IMR-90 (cell line): ENCODE measurements around the gene CCL13. TPM values are rescaled to one million over a fixed set of nuclear protein-coding genes. Genes with fewer than 3 reads are reported as not detected.

ENCODE experiments used
- ATAC-seq: fragments of 200-7000 bp; cut with Tn5 transposase; 2 replicates; pipeline ENCODE4 v1.9.1; 2020; ENCODE audit warnings: low read depth, mild to moderate bottlenecking, moderate library complexity
- BruUV-seq: library from RNA; stranded (reverse); fragments of 400-500 nt; replicated peaks from 2 replicates; lab custom pipeline; 2021; lab: Mats Ljungman, UMichigan
- CTCF ChIA-PET: fragments of 300-600 bp; formaldehyde crosslinking; extraction: SDS; loops from one replicate; lab custom pipeline; 2021; ENCODE audit warnings: antibody characterized with exemption; lab: Yijun Ruan, JAX
- POLR2A ChIA-PET: fragments of 300-600 bp; sonication (Branson Sonifier 250); formaldehyde crosslinking; loops from one replicate; lab custom pipeline; 2022; ENCODE audit warnings: antibody characterized with exemption; ENCODE audit not compliant: unreplicated experiment; lab: Charles Lee
- DNase-seq: peaks from one replicate; pipeline ENCODE4 v3.0.0; 2013
- H2AFZ ChIP-seq: replicated peaks from 2 replicates; pipeline ENCODE3; 2013; ENCODE audit warnings: low read length, mild to moderate bottlenecking; ENCODE audit not compliant: poor library complexity
- H2AK5ac ChIP-seq: 2 replicates; pipeline ENCODE4 v1.6.1; 2013; ENCODE audit warnings: low read depth, low read length, inconsistent platforms
- H2AK9ac ChIP-seq: replicated peaks from 2 replicates; pipeline ENCODE3; 2013; ENCODE audit warnings: mild to moderate bottlenecking, low read depth, low read length, moderate library complexity; ENCODE audit not compliant: poor library complexity
- H2BK120ac ChIP-seq: 2 replicates; pipeline ENCODE4 v1.6.1; 2013; ENCODE audit warnings: low read depth, low read length, inconsistent platforms
- H2BK15ac ChIP-seq: 3 replicates; pipeline ENCODE4 v1.6.1; 2013; ENCODE audit warnings: low read depth, low read length, inconsistent platforms
- H2BK20ac ChIP-seq: 2 replicates; pipeline ENCODE4 v1.6.1; 2013; ENCODE audit warnings: low read depth, mild to moderate bottlenecking, inconsistent platforms, low read length, moderate library complexity
- H2BK5ac ChIP-seq: 2 replicates; pipeline ENCODE4 v1.6.1; 2013; ENCODE audit warnings: mild to moderate bottlenecking, low read depth, low read length, inconsistent platforms; ENCODE audit not compliant: poor library complexity, severe bottlenecking
- H3K14ac ChIP-seq: replicated peaks from 2 replicates; pipeline ENCODE4 v1.6.1; 2013; ENCODE audit warnings: low read depth, low read length, inconsistent platforms
- H3K18ac ChIP-seq: 2 replicates; pipeline ENCODE4 v1.6.1; 2013; ENCODE audit warnings: low read depth, low read length, control low read depth
- H3K23ac ChIP-seq: 2 replicates; pipeline ENCODE4 v1.6.1; 2013; ENCODE audit warnings: low read depth, low read length, inconsistent platforms
- H3K27ac ChIP-seq: 2 replicates; pipeline ENCODE4 v1.5.1; 2013; ENCODE audit warnings: mild to moderate bottlenecking, control low read depth, low read length; ENCODE audit not compliant: insufficient read depth
- H3K27me3 ChIP-seq: 2 replicates; pipeline ENCODE4 v1.6.1; 2013; ENCODE audit warnings: low read length; ENCODE audit not compliant: control insufficient read depth, insufficient read depth
- H3K36me3 ChIP-seq: 2 replicates; pipeline ENCODE4 v1.6.1; 2013; ENCODE audit warnings: low read length, mixed read lengths; ENCODE audit not compliant: control insufficient read depth, insufficient read depth
- H3K4ac ChIP-seq: 2 replicates; pipeline ENCODE4 v1.6.1; 2013; ENCODE audit warnings: low read depth, low read length, inconsistent platforms
- H3K4me1 ChIP-seq: 2 replicates; pipeline ENCODE4 v1.6.1; 2013; ENCODE audit warnings: low read length, mixed read lengths; ENCODE audit not compliant: control insufficient read depth, insufficient read depth
- H3K4me2 ChIP-seq: 2 replicates; pipeline ENCODE4 v1.6.1; 2013; ENCODE audit warnings: low read depth, mild to moderate bottlenecking, control low read depth, low read length, moderate library complexity
- H3K4me3 ChIP-seq: 2 replicates; pipeline ENCODE4 v1.5.1; 2013; ENCODE audit warnings: low read depth, mild to moderate bottlenecking, control low read depth, low read length, moderate library complexity; ENCODE audit not compliant: insufficient read depth
- H3K56ac ChIP-seq: 2 replicates; pipeline ENCODE4 v1.6.1; 2013; ENCODE audit warnings: low read length, inconsistent platforms; ENCODE audit not compliant: insufficient read depth; ENCODE audit errors: extremely low read depth
- H3K79me1 ChIP-seq, 2 experiments: 2 replicates each; pipeline ENCODE4 v1.6.1; 2013; ENCODE audit warnings: low read length in 2 of 2, inconsistent platforms in 1 of 2, low read depth in 1 of 2
- H3K9ac ChIP-seq: 2 replicates; pipeline ENCODE4 v1.6.1; 2013; ENCODE audit warnings: low read depth, low read length, control low read depth
- H3K9me1 ChIP-seq: 2 replicates; pipeline ENCODE4 v1.6.1; 2013; ENCODE audit warnings: low read length, inconsistent platforms; ENCODE audit not compliant: insufficient read depth
- H3K9me3 ChIP-seq: 2 replicates; pipeline ENCODE4 v1.6.1; 2013; ENCODE audit warnings: low read length; ENCODE audit not compliant: control insufficient read depth, insufficient read depth
- H4K20me1 ChIP-seq: 2 replicates; pipeline ENCODE4 v1.6.1; 2013; ENCODE audit warnings: low read length, inconsistent platforms; ENCODE audit not compliant: insufficient read depth
- H4K5ac ChIP-seq: 2 replicates; pipeline ENCODE4 v1.6.1; 2013; ENCODE audit warnings: mild to moderate bottlenecking, low read depth, low read length, control low read depth
- H4K8ac ChIP-seq, 2 experiments: 2 replicates each; pipeline ENCODE4 v1.6.1; 2013; ENCODE audit warnings: low read depth in 2 of 2, low read length in 2 of 2, control low read depth in 1 of 2, inconsistent platforms in 1 of 2
- H4K91ac ChIP-seq: 2 replicates; pipeline ENCODE4 v1.6.1; 2013; ENCODE audit warnings: low read depth, low read length, inconsistent platforms; ENCODE audit not compliant: insufficient read depth
- MAFK ChIP-seq: IDR thresholded peaks from 2 replicates; pipeline ENCODE4 v1.6.1; 2012; ENCODE audit warnings: low read depth, low read length, improper control_type of control experiment
- MXI1 ChIP-seq: IDR thresholded peaks from 2 replicates; pipeline ENCODE4 v1.6.1; 2012; ENCODE audit warnings: low read depth, mild to moderate bottlenecking, low read length, moderate library complexity, borderline replicate concordance
- SMC3 ChIP-seq: fragments of 150-350 bp; IDR thresholded peaks from 2 replicates; pipeline ENCODE4 v1.6.1; 2016; ENCODE audit warnings: low read depth, mild to moderate bottlenecking, antibody characterized with exemption, low read length, moderate library complexity
- WGBS, 2 experiments: methylation state at CpG; one replicate each; pipeline versions ENCODE4 v1.1.5 to v1.1.7; 2013; ENCODE audit warnings: missing lambda C conversion rate in 2 of 2; ENCODE audit not compliant: insufficient read length in 1 of 2; ENCODE audit errors: extremely low coverage in 2 of 2; 5-methylcytosine and 5-hydroxymethylcytosine counted together
- dilution Hi-C: fragments of 300-500 bp; cut with HindIII; formaldehyde crosslinking; loops from one replicate; pipeline ENCODE4 v1.14.3; 2018; ENCODE audit warnings: low sequenced_read_pairs; ENCODE audit not compliant: unreplicated experiment
- in situ Hi-C: fragments of 300-500 bp; cut with MboI; formaldehyde crosslinking; loops from 3 replicates; pipeline ENCODE4 v1.14.3; 2019; ENCODE audit warnings: low sequenced_read_pairs, inconsistent platforms, mixed read lengths
- intact Hi-C: fragments of 100-400 bp; cut with micrococcal nuclease; formaldehyde crosslinking; loops from 2 replicates; pipeline ENCODE4 v1.10.0; 2022
- polyA plus RNA-seq, 3 experiments: library from polyadenylated mRNA; depleted of rRNA; stranded (reverse); fragments of >200 nt; gene quantifications; 2 replicates each; pipeline ENCODE4 v1.2.3, GENCODE V29; 2012; ENCODE audit warnings: low replicate concordance in 1 of 3
- total RNA-seq: library from RNA; depleted of rRNA; stranded (reverse); fragments of >200 nt; gene quantifications from 2 replicates; pipeline ENCODE4 v1.2.3, GENCODE V29; 2012
- TF ChIP-seq, protein P1 (sequence below): conservative IDR thresholded peaks from 2 replicates; pipeline ENCODE4 v1.5.1; 2012; ENCODE audit warnings: mild to moderate bottlenecking, low read depth, low read length, improper control_type of control experiment

Gene CCL13
- total and polyA plus RNA-seq, 2 of the 4 experiments (the other 2 are of a cell fraction), result 0.18 TPM; not detected in 1

DNA sequence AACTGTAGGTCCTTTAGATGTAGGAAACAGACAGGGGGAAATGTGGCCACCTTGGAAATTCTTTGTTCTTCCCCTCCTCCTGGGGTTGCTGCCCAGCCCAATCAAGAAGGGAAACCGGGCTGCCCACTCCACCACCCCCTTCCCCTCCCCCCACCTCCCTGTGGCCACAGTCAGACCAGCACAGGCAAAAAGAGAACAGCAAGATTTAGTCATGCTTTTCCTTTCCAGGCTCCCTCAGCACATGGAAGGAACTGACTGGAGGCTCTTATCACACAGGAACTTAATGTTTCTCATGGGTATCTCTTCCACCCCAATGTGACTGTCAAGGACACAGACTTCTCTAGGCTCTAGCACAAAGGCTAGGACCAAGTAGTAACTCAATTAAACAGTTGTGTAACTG lies 9.7 kb downstream of the CCL13 start:
- no peaks in the 10 kb centered on the region for H3K9me3 ChIP-seq

More for the DNA sequence above, 9.7 kb downstream of the CCL13 start:
- in situ Hi-C loops, result loop anchor here (10.0 kb wide), 1 partner anchor 591 kb away; no protein-coding TSS in a partner anchor
- no peaks in the 10 kb centered on the region for H3K9me1 ChIP-seq
- BruUV-seq, result no TSS peak
- H3K4me1 ChIP-seq, result no peaks in the 10 kb centered on the region
- TF ChIP-seq MAFK (no peak), SMC3 (no peak), MXI1 (no peak)
- TF ChIP-seq, protein P1, sequence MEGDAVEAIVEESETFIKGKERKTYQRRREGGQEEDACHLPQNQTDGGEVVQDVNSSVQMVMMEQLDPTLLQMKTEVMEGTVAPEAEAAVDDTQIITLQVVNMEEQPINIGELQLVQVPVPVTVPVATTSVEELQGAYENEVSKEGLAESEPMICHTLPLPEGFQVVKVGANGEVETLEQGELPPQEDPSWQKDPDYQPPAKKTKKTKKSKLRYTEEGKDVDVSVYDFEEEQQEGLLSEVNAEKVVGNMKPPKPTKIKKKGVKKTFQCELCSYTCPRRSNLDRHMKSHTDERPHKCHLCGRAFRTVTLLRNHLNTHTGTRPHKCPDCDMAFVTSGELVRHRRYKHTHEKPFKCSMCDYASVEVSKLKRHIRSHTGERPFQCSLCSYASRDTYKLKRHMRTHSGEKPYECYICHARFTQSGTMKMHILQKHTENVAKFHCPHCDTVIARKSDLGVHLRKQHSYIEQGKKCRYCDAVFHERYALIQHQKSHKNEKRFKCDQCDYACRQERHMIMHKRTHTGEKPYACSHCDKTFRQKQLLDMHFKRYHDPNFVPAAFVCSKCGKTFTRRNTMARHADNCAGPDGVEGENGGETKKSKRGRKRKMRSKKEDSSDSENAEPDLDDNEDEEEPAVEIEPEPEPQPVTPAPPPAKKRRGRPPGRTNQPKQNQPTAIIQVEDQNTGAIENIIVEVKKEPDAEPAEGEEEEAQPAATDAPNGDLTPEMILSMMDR, result no peak
- H3K36me3 ChIP-seq, result no peaks in the 10 kb centered on the region
- H3K4me2 ChIP-seq, result no peak overlapping the region
- ChIA-PET CTCF (no interaction called here), POLR2A (no interaction called here)
- H4K8ac ChIP-seq, result no peak overlapping the region
- WGBS, 2 experiments, result no CpG with 5 or more reads among the region's 1 CpG
- H2AFZ ChIP-seq, result no peak overlapping the region
- H3K23ac ChIP-seq, result no peak overlapping the region
- dilution Hi-C loops, result no loop called here
- no peak overlapping the region for H4K5ac ChIP-seq
- H3K4ac ChIP-seq, result no peak overlapping the region
- no peak overlapping the region for H2AK9ac ChIP-seq
- H2BK120ac ChIP-seq, result no peak overlapping the region
- H3K14ac ChIP-seq, result no peak overlapping the region
- H3K9ac ChIP-seq, result no peak overlapping the region
- H4K20me1 ChIP-seq, result no peaks in the 10 kb centered on the region
- ATAC-seq (no peak), DNase-seq (no peak)
- intact Hi-C loops, result no loop called here
- H3K56ac ChIP-seq, result no peak overlapping the region
- H3K18ac ChIP-seq, result no peak overlapping the region
- no peak overlapping the region for H2BK20ac ChIP-seq
- no peaks in the 10 kb centered on the region for H3K79me1 ChIP-seq
- no peak overlapping the region for H4K91ac ChIP-seq
- H2BK15ac ChIP-seq, result no peak overlapping the region
- peaks cover 21% of the 10 kb centered on the region for H3K27me3 ChIP-seq
- no peak overlapping the region for H3K4me3 ChIP-seq
- no peak overlapping the region for H2AK5ac ChIP-seq
- no peak overlapping the region for H2BK5ac ChIP-seq
- no peak overlapping the region for H3K27ac ChIP-seq
